Measurements from ENCODE around the gene PMS1. TPM values are rescaled to one million over a fixed set of nuclear protein-coding genes. Genes with fewer than 3 reads are reported as not detected.

The PMS1 gene
- total and polyA plus RNA-seq, 4 donors = 6.8 to 40.3 (median 18.4) TPM

DNA sequence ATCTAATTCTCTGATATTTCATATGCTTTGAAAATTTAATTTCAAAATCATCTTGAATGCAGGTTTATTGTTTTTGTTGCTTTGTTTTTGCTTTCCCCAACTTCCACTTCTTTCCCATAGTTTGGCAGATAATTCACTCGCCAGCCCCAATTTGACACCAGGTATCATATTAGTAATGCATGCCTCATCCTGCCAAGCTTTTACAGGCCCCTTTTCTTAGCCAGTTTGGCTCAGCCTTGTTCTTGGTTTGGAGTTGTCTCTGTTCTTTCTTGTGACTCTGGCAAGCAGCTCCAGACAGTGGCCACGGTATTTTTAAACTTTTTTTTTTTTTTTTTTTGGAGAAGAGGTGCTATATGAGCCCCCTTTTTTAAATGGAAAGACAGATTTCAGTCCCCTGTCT is 65.3 kb downstream of the PMS1 start:
- 88 to 96% methylated on average over 2 of the region's 2 CpGs for WGBS, 2 donors
- Histone ChIP-seq H3K27me3 (ENCODE audit: control insufficient read depth in 3 of 3, insufficient read depth in 3 of 3, low read length in 2 of 3) (no peaks in the 10 kb centered on the region), H3K4me3 (no peak overlapping the region), H3K4me1 (ENCODE audit: control insufficient read depth in 5 of 5, insufficient read depth in 5 of 5, low read length in 5 of 5) (no peaks in the 10 kb centered on the region), H3K9ac (ENCODE audit: insufficient read depth in 1 of 2, low read length in 2 of 2) (no peak overlapping the region), H3K27ac (ENCODE audit: low read depth in 1 of 2, low read length in 1 of 2) (no peak overlapping the region), H3K9me3 (ENCODE audit: control insufficient read depth in 4 of 4, insufficient read depth in 3 of 4, low read length in 3 of 4) (no peaks in the 10 kb centered on the region), H3K36me3 (ENCODE audit: control insufficient read depth in 4 of 4, insufficient read depth in 4 of 4, low read length in 4 of 4) (peaks cover 0 to 14% (median 8%) of the 10 kb centered on the region in 4 donors)
- ATAC-seq (ENCODE audit: insufficient read depth, low FRiP score) (no peak), DNase-seq (no peak)
- TF ChIP-seq, protein P1, sequence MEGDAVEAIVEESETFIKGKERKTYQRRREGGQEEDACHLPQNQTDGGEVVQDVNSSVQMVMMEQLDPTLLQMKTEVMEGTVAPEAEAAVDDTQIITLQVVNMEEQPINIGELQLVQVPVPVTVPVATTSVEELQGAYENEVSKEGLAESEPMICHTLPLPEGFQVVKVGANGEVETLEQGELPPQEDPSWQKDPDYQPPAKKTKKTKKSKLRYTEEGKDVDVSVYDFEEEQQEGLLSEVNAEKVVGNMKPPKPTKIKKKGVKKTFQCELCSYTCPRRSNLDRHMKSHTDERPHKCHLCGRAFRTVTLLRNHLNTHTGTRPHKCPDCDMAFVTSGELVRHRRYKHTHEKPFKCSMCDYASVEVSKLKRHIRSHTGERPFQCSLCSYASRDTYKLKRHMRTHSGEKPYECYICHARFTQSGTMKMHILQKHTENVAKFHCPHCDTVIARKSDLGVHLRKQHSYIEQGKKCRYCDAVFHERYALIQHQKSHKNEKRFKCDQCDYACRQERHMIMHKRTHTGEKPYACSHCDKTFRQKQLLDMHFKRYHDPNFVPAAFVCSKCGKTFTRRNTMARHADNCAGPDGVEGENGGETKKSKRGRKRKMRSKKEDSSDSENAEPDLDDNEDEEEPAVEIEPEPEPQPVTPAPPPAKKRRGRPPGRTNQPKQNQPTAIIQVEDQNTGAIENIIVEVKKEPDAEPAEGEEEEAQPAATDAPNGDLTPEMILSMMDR (IDR thresholded peaks at IDR 0.05; ENCODE audit: control extremely low read depth, extremely low read depth) = no peak

DNA sequence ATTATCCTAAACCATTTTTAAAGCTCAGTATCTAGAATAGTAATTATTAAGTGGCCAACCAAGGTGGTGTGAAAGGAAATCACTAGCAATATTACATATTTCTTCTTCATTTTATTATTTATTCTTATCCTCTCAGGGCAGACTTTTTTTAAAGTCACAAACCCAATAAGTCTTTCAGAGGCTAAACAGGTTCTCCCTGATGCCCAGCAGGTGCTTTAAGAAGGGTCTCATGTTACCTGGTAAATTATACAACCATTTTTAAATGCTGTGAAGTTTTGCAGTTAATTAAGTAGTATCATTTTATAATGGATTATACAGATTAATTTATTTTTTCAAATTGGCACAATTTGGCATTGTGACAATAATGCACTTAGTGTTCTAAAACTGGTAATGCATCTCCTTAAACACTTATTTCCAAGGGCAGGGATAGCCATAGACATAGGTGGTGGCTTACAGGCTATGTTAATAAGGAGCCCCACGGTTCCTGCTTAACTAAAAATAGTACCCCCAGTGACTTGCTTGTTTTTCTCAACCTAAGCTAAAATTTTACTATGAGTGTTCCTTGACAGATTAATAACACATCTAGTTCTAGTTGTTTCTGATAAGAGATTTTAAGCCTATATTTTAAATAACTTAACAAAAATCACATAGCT is 67.0 kb downstream of the PMS1 start:
- Histone ChIP-seq H3K27ac (ENCODE audit: low read depth in 1 of 2, low read length in 1 of 2) (no peak overlapping the region), H3K4me3 (no peak overlapping the region), H3K4me1 (ENCODE audit: control insufficient read depth in 5 of 5, insufficient read depth in 5 of 5, low read length in 5 of 5) (no peaks in the 10 kb centered on the region), H3K27me3 (ENCODE audit: control insufficient read depth in 3 of 3, insufficient read depth in 3 of 3, low read length in 2 of 3) (no peaks in the 10 kb centered on the region), H3K9me3 (ENCODE audit: control insufficient read depth in 4 of 4, insufficient read depth in 3 of 4, low read length in 3 of 4) (no peaks in the 10 kb centered on the region), H3K36me3 (ENCODE audit: control insufficient read depth in 4 of 4, insufficient read depth in 4 of 4, low read length in 4 of 4) (peaks cover 0 to 9% (median 8%) of the 10 kb centered on the region in 4 donors), H3K9ac (ENCODE audit: insufficient read depth in 1 of 2, low read length in 2 of 2) (no peak overlapping the region)
- DNase-seq (no peak), ATAC-seq (ENCODE audit: insufficient read depth, low FRiP score) (no peak)
- TF ChIP-seq, protein P1 (IDR thresholded peaks at IDR 0.05; ENCODE audit: control extremely low read depth, extremely low read depth) = no peak
- WGBS, 2 donors = 54 to 59% methylated on average over 1 of the region's 1 CpG

DNA sequence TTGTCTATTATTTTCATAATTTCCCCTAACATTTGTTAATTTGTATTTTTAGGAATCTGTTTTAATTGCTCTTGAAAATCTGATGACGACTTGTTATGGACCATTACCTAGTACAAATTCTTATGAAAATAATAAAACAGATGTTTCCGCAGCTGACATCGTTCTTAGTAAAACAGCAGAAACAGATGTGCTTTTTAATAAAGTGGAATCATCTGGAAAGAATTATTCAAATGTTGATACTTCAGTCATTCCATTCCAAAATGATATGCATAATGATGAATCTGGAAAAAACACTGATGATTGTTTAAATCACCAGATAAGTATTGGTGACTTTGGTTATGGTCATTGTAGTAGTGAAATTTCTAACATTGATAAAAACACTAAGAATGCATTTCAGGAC is 69.9 kb downstream of the PMS1 start:
- Histone ChIP-seq H3K36me3 (ENCODE audit: control insufficient read depth in 4 of 4, insufficient read depth in 4 of 4, low read length in 4 of 4) (peaks cover 3 to 8% (median 5%) of the 10 kb centered on the region in 4 donors), H3K4me3 (no peak overlapping the region), H3K27me3 (ENCODE audit: control insufficient read depth in 3 of 3, insufficient read depth in 3 of 3, low read length in 2 of 3) (no peaks in the 10 kb centered on the region), H3K4me1 (ENCODE audit: control insufficient read depth in 5 of 5, insufficient read depth in 5 of 5, low read length in 5 of 5) (no peaks in the 10 kb centered on the region), H3K9ac (ENCODE audit: insufficient read depth in 1 of 2, low read length in 2 of 2) (no peak overlapping the region), H3K27ac (ENCODE audit: low read depth in 1 of 2, low read length in 1 of 2) (no peak overlapping the region), H3K9me3 (ENCODE audit: control insufficient read depth in 4 of 4, insufficient read depth in 3 of 4, low read length in 3 of 4) (no peaks in the 10 kb centered on the region)
- 97% methylated on average over 3 of the region's 3 CpGs for WGBS, 2 donors
- ATAC-seq (ENCODE audit: insufficient read depth, low FRiP score) = no peak
- TF ChIP-seq, protein P1 (IDR thresholded peaks at IDR 0.05; ENCODE audit: control extremely low read depth, extremely low read depth) = no peak
- no peak for DNase-seq

DNA sequence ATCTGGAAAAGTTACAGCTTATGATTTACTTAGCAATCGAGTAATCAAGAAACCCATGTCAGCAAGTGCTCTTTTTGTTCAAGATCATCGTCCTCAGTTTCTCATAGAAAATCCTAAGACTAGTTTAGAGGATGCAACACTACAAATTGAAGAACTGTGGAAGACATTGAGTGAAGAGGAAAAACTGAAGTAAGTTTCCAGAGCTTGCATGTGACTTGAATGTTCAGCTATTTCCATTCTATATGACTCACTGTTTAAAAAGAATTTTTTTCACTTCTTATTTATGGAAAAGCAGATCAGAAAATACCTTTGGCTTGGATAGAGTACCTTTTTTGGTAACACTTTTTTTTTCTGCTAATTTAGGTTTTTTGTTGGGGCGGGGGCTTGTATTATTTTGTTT is 70.7 kb downstream of the PMS1 start:
- H3K9me3 ChIP-seq (ENCODE audit: control insufficient read depth in 4 of 4, insufficient read depth in 3 of 4, low read length in 3 of 4) = no peaks in the 10 kb centered on the region
- H3K27me3 ChIP-seq (ENCODE audit: control insufficient read depth in 3 of 3, insufficient read depth in 3 of 3, low read length in 2 of 3) = no peaks in the 10 kb centered on the region
- DNase-seq = no peak
- ATAC-seq (ENCODE audit: insufficient read depth, low FRiP score) = no peak
- no peaks in the 10 kb centered on the region for H3K4me1 ChIP-seq (ENCODE audit: control insufficient read depth in 5 of 5, insufficient read depth in 5 of 5, low read length in 5 of 5)
- peaks cover 3 to 8% (median 5%) of the 10 kb centered on the region in 4 donors for H3K36me3 ChIP-seq (ENCODE audit: control insufficient read depth in 4 of 4, insufficient read depth in 4 of 4, low read length in 4 of 4)
- no peak overlapping the region for H3K27ac ChIP-seq (ENCODE audit: low read depth in 1 of 2, low read length in 1 of 2)
- H3K9ac ChIP-seq (ENCODE audit: insufficient read depth in 1 of 2, low read length in 2 of 2) = no peak overlapping the region
- no peak overlapping the region for H3K4me3 ChIP-seq
- WGBS, 2 donors = 95 to 100% methylated on average over 3 of the region's 3 CpGs
- TF ChIP-seq, protein P1 (IDR thresholded peaks at IDR 0.05; ENCODE audit: control extremely low read depth, extremely low read depth) = no peak
